ENCODE measurements around the gene RND2.

RND2 gene

GRCh38 chr17:43079641-43080302 is 54.7 kb downstream of the RND2 start:
- DNase-seq: no peak

Data from stimulated activated CD4-positive, alpha-beta T cell treated with anti-CD3 and anti-CD28 coated beads, Interleukin-1b, Interleukin-23, amount 100 ng/mL, for 48 hours (primary cell).